ENCODE data around the gene PRDM10.
A peak's percentile ranks its signal among the peaks of the same experiment; 100 is the strongest.

DNA sequence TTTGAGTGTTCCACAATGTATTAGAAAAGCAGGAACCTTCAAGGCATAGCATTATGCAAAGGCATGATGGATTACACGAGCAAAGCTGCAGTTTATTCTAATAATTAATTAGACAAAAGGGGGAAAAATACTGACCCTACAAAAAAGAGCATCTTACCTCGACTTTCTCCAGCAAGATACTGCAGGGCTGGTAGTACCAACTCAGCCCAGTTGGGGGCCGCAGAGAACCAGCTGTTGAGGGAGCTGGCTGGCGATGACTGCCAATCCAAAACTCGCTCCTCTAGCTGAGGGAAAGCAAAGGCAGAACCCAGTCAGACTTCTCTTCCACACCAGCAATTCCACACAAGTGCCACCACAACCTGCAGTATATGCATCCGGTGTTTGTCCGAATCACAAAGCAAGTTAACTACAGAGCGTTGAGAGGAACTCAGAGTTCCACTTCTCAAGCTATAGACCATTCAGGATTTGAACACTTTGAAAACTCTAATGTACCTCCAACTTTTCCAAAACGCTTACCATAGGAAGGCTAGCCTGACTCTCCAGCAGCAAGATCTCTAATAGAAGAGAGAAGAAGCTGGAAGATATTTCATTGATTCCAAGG, 121.0 kb downstream of the PRDM10 start:
- TF ChIP-seq CTCF (IDR thresholded peaks at IDR 0.05) (peak in 4 of 6 experiments; percentile 49 to 59 (median 52)), POLR2A (IDR thresholded peaks at IDR 0.05) (no peak)
